Caco-2 (cell line): ENCODE measurements around the gene CEBPA. TPM values are rescaled to one million over a fixed set of nuclear protein-coding genes. Genes with fewer than 3 reads are reported as not detected.
A peak's percentile ranks its signal among the peaks of the same experiment; 100 is the strongest.
"Not testable (repeated sequence)": the region's sequence is repeated elsewhere in the genome, so short reads cannot be mapped to it uniquely, and the experiment has no call there.

Source experiments
- BruUV-seq: library from RNA; stranded (reverse); fragments of 400-500 nt; replicated peaks from 2 replicates; lab custom pipeline; 2021; lab: Mats Ljungman, UMichigan
- CTCF ChIA-PET: fragments of 300-600 bp; sonication (Branson Sonifier 250); formaldehyde crosslinking; loops from one replicate; lab custom pipeline; 2022; ENCODE audit warnings: antibody characterized with exemption; lab: Charles Lee
- POLR2A ChIA-PET: fragments of 300-600 bp; sonication (Branson Sonifier 250); formaldehyde crosslinking; loops from one replicate; lab custom pipeline; 2022; ENCODE audit warnings: antibody characterized with exemption; lab: Charles Lee
- DNase-seq, 2 experiments: peaks; one replicate each; pipeline versions ENCODE4 v3.0.0 to v3.0.0-alpha.2; 2020 to 2022
- H3K27me3 ChIP-seq: replicated peaks from 2 replicates; pipeline ENCODE4 v1.6.0; 2011; ENCODE audit warnings: low read length; ENCODE audit not compliant: control insufficient read depth, insufficient read depth
- H3K36me3 ChIP-seq: 2 replicates; pipeline ENCODE4 v1.5.1; 2011; ENCODE audit warnings: low read length; ENCODE audit not compliant: control insufficient read depth, insufficient read depth
- H3K4me1 ChIP-seq: fragments of 250-450 bp; sonication (Bioruptor Pico); 2 replicates; pipeline ENCODE4 v1.5.1; 2020; ENCODE audit warnings: mild to moderate bottlenecking
- H3K4me3 ChIP-seq: 2 replicates; pipeline ENCODE4 v1.5.1; 2011; ENCODE audit warnings: low read depth, mild to moderate bottlenecking, control low read depth, low read length
- H3K9me3 ChIP-seq: fragments of 250-450 bp; sonication (Bioruptor Pico); 2 replicates; pipeline ENCODE4 v1.5.1; 2020; ENCODE audit warnings: mild to moderate bottlenecking, moderate library complexity
- H3K27ac Mint-ChIP-seq: one replicate; pipeline ENCODE4 v1.8.0; 2022; ENCODE audit warnings: mixed read lengths; ENCODE audit not compliant: unreplicated experiment
- H3K27me3 Mint-ChIP-seq: one replicate; pipeline ENCODE4 v1.8.0; 2022; ENCODE audit warnings: mixed read lengths; ENCODE audit not compliant: insufficient read depth, unreplicated experiment
- H3K36me3 Mint-ChIP-seq: one replicate; pipeline ENCODE4 v1.8.0; 2022; ENCODE audit warnings: mild to moderate bottlenecking, mixed read lengths; ENCODE audit not compliant: insufficient read depth, unreplicated experiment
- H3K4me1 Mint-ChIP-seq: one replicate; pipeline ENCODE4 v1.8.0; 2022; ENCODE audit warnings: low read depth, mixed read lengths; ENCODE audit not compliant: unreplicated experiment
- H3K4me3 Mint-ChIP-seq: one replicate; pipeline ENCODE4 v1.8.0; 2022; ENCODE audit warnings: mild to moderate bottlenecking, moderate library complexity, mixed read lengths; ENCODE audit not compliant: unreplicated experiment
- H3K9me3 Mint-ChIP-seq: one replicate; pipeline ENCODE4 v1.8.0; 2022; ENCODE audit warnings: mixed read lengths; ENCODE audit not compliant: unreplicated experiment
- CTCF ChIP-seq, 2 experiments: fragments of 200-600 bp in 1 of 2; IDR thresholded peaks; 1 replicate in 1 of 2; 2 replicates in 1 of 2; pipeline versions ENCODE4 v1.5.1 to v1.8.0; 2011 to 2022; ENCODE audit warnings: antibody characterized with exemption in 1 of 2, control low read depth in 1 of 2, inconsistent platforms in 1 of 2, low read depth in 1 of 2, low read length in 1 of 2, mild to moderate bottlenecking in 1 of 2, moderate library complexity in 1 of 2; ENCODE audit not compliant: insufficient read depth in 1 of 2, severe bottlenecking in 1 of 2, unreplicated experiment in 1 of 2
- intact Hi-C: fragments of 100-400 bp; cut with micrococcal nuclease; formaldehyde crosslinking; loops from one replicate; pipeline ENCODE4 v1.10.0; 2022; ENCODE audit not compliant: unreplicated experiment
- total RNA-seq: library from RNA; stranded (reverse); gene quantifications from 2 replicates; pipeline ENCODE4 v1.2.3, GENCODE V29; 2022

The CEBPA gene
- total RNA-seq, 1 experiment from 2014 or later, result 110 TPM

GRCh38 chr19:33317517-33317916 is 15.2 kb upstream of the CEBPA start:
- peaks cover 9% of the 10 kb centered on the region for H3K9me3 ChIP-seq
- intact Hi-C loops, result loop anchor here (2.0 kb wide), 2 partner anchors 15 to 25 kb away; partner anchors contain the start of gene CEBPA
- H3K27me3 ChIP-seq, result no peaks in the 10 kb centered on the region
- H3K9me3 Mint-ChIP-seq, result peaks cover 23% of the 10 kb centered on the region
- no TSS peak for BruUV-seq
- H3K4me3 ChIP-seq, result no peak overlapping the region
- ChIA-PET POLR2A (interaction anchor here (1.6 kb wide), 1 partner anchor 57 kb away, joined by 20 read pairs; the partner anchor contains the start of gene CEBPG), CTCF (interaction anchor here (1.8 kb wide), 1 partner anchor 57 kb away, joined by 13 read pairs; the partner anchor contains the start of gene CEBPG)
- peak overlapping the region; percentile 64 for H3K4me3 Mint-ChIP-seq
- peaks cover 26% of the 10 kb centered on the region for H3K4me1 Mint-ChIP-seq
- no peak for TF ChIP-seq CTCF (IDR thresholded peaks at IDR 0.05; ENCODE audit: insufficient read depth in 1 of 2, low read depth in 1 of 2, low read length in 1 of 2, severe bottlenecking in 1 of 2, unreplicated experiment in 1 of 2)
- DNase-seq, result no peak
- no peaks in the 10 kb centered on the region for H3K27me3 Mint-ChIP-seq
- peaks cover 30% of the 10 kb centered on the region for H3K4me1 ChIP-seq
- H3K36me3 Mint-ChIP-seq, result peaks cover 11% of the 10 kb centered on the region
- H3K27ac Mint-ChIP-seq, result peak overlapping the region; percentile 93
- no peaks in the 10 kb centered on the region for H3K36me3 ChIP-seq

GRCh38 chr19:33316541-33317264 is 14.4 kb upstream of the CEBPA start:
- Mint-ChIP-seq H3K27ac (peak overlapping the region; percentile 93), H3K4me1 (peaks cover 26% of the 10 kb centered on the region), H3K27me3 (no peaks in the 10 kb centered on the region), H3K9me3 (peaks cover 21% of the 10 kb centered on the region), H3K4me3 (peak overlapping the region; percentile 64), H3K36me3 (peaks cover 11% of the 10 kb centered on the region)
- CTCF ChIA-PET, result interaction anchor here (1.0 to 1.8 kb wide), 2 partner anchors 14 to 57 kb away, joined by 13 read pairs; partner anchors contain the start of genes CEBPA and CEBPG
- intact Hi-C loops, result loop anchor here (1.0 to 2.0 kb wide), 3 partner anchors 14 to 50 kb away; partner anchors contain the start of gene CEBPA
- Histone ChIP-seq H3K36me3 (no peaks in the 10 kb centered on the region), H3K4me1 (peaks cover 30% of the 10 kb centered on the region), H3K4me3 (no peak overlapping the region), H3K9me3 (peaks cover 5% of the 10 kb centered on the region), H3K27me3 (no peaks in the 10 kb centered on the region)
- DNase-seq, result peak; percentile 78 to 88
- BruUV-seq, result TSS peak; percentile 98
- TF ChIP-seq CTCF (IDR thresholded peaks at IDR 0.05; ENCODE audit: insufficient read depth in 1 of 2, low read depth in 1 of 2, low read length in 1 of 2, severe bottlenecking in 1 of 2, unreplicated experiment in 1 of 2), result no peak
- POLR2A ChIA-PET, result interaction anchor here (1.0 to 1.6 kb wide), 3 partner anchors 14 to 87 kb away, joined by 6 to 20 read pairs (median 11); partner anchors contain the start of genes CEBPA and CEBPG

GRCh38 chr19:33312808-33313207 is 10.5 kb upstream of the CEBPA start:
- BruUV-seq, H3K27ac Mint-ChIP-seq, H3K27me3 Mint-ChIP-seq, H3K9me3 Mint-ChIP-seq, H3K4me3 ChIP-seq, H3K27me3 ChIP-seq, DNase-seq, H3K9me3 ChIP-seq, H3K36me3 ChIP-seq, POLR2A ChIA-PET, intact Hi-C loops, H3K4me3 Mint-ChIP-seq: not testable (repeated sequence)
- CTCF ChIA-PET, result interaction anchor here (0.6 to 1.3 kb wide), 4 partner anchors 10 to 16 kb away, joined by 3 to 5 read pairs (median 3); partner anchors contain the start of gene CEBPA
- peaks cover 28% of the 10 kb centered on the region for H3K4me1 Mint-ChIP-seq
- H3K36me3 Mint-ChIP-seq, result peaks cover 11% of the 10 kb centered on the region
- H3K4me1 ChIP-seq, result peaks cover 36% of the 10 kb centered on the region
